Measurements from ENCODE around the gene AVEN. TPM values are rescaled to one million over a fixed set of nuclear protein-coding genes. Genes with fewer than 3 reads are reported as not detected.

AVEN gene
- total and polyA plus RNA-seq, 2 experiments from 2014 or later, result 7.7 to 10.3 TPM

DNA sequence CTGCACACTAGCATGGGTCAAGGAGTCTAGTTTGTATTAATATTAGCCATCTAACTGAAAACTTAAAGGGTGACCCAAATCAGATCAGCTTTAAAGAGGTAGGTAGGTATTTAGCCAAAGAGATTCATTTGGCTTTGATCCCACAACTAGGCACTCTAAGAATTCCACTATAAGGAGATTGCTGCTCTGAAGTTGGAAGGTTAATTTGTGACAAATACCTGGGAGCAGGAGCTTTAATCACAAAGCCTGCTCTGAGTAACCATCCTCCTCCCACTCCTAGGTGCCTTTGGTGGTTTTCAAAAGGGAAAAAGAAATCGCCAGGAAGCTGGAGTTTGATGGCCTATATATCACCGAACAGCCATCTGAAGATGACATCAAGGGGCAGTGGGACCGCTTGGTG, 191.0 kb downstream of the AVEN start:
- Mint-ChIP-seq H3K27ac (no peak overlapping the region), H3K9me3 (no peaks in the 10 kb centered on the region), H3K4me1 (peaks cover 32% of the 10 kb centered on the region), H3K4me3 (no peak overlapping the region), H3K27me3 (ENCODE audit: insufficient read depth, low read depth, poor library complexity) (peaks cover 5% of the 10 kb centered on the region), H3K36me3 (ENCODE audit: low read depth) (no peaks in the 10 kb centered on the region)
- Histone ChIP-seq H4K20me1 (replicated peaks; ENCODE audit: insufficient read depth) (no peaks in the 10 kb centered on the region), H3K79me2 (replicated peaks; ENCODE audit: insufficient read depth) (no peaks in the 10 kb centered on the region), H3K4me2 (no peak overlapping the region), H3K4me1 (ENCODE audit: insufficient read depth) (peaks cover 31% of the 10 kb centered on the region), H3F3A (replicated peaks; ENCODE audit: low read depth) (no peaks in the 10 kb centered on the region), H3K9me2 (ENCODE audit: insufficient read depth) (peaks cover 26% of the 10 kb centered on the region), H3K27me3 (ENCODE audit: insufficient read depth) (no peaks in the 10 kb centered on the region), H3K4me3 (no peak overlapping the region), H2AFZ (no peak overlapping the region), H3K27ac (ENCODE audit: low read depth) (no peak overlapping the region), H3K36me3 (ENCODE audit: insufficient read depth) (no peaks in the 10 kb centered on the region)
- TF ChIP-seq JUNB (IDR thresholded peaks at IDR 0.05; ENCODE audit: unreplicated experiment), result no peak
- no peak for TF ChIP-seq EZH2 (IDR thresholded peaks at IDR 0.05; ENCODE audit: low read depth, unreplicated experiment)
- no peak for TF ChIP-seq ZNF331 (CRISPR knock-in tag; IDR thresholded peaks at IDR 0.05; ENCODE audit: low read depth)
- TF ChIP-seq, protein P1, sequence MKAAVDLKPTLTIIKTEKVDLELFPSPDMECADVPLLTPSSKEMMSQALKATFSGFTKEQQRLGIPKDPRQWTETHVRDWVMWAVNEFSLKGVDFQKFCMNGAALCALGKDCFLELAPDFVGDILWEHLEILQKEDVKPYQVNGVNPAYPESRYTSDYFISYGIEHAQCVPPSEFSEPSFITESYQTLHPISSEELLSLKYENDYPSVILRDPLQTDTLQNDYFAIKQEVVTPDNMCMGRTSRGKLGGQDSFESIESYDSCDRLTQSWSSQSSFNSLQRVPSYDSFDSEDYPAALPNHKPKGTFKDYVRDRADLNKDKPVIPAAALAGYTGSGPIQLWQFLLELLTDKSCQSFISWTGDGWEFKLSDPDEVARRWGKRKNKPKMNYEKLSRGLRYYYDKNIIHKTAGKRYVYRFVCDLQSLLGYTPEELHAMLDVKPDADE (IDR thresholded peaks at IDR 0.05), result no peak
- TF ChIP-seq, protein P2, sequence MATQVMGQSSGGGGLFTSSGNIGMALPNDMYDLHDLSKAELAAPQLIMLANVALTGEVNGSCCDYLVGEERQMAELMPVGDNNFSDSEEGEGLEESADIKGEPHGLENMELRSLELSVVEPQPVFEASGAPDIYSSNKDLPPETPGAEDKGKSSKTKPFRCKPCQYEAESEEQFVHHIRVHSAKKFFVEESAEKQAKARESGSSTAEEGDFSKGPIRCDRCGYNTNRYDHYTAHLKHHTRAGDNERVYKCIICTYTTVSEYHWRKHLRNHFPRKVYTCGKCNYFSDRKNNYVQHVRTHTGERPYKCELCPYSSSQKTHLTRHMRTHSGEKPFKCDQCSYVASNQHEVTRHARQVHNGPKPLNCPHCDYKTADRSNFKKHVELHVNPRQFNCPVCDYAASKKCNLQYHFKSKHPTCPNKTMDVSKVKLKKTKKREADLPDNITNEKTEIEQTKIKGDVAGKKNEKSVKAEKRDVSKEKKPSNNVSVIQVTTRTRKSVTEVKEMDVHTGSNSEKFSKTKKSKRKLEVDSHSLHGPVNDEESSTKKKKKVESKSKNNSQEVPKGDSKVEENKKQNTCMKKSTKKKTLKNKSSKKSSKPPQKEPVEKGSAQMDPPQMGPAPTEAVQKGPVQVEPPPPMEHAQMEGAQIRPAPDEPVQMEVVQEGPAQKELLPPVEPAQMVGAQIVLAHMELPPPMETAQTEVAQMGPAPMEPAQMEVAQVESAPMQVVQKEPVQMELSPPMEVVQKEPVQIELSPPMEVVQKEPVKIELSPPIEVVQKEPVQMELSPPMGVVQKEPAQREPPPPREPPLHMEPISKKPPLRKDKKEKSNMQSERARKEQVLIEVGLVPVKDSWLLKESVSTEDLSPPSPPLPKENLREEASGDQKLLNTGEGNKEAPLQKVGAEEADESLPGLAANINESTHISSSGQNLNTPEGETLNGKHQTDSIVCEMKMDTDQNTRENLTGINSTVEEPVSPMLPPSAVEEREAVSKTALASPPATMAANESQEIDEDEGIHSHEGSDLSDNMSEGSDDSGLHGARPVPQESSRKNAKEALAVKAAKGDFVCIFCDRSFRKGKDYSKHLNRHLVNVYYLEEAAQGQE (IDR thresholded peaks at IDR 0.05; ENCODE audit: unreplicated experiment), result no peak
- no peak for TF ChIP-seq STAT1 (IDR thresholded peaks at IDR 0.05; ENCODE audit: unreplicated experiment)
- TF ChIP-seq, protein P3, sequence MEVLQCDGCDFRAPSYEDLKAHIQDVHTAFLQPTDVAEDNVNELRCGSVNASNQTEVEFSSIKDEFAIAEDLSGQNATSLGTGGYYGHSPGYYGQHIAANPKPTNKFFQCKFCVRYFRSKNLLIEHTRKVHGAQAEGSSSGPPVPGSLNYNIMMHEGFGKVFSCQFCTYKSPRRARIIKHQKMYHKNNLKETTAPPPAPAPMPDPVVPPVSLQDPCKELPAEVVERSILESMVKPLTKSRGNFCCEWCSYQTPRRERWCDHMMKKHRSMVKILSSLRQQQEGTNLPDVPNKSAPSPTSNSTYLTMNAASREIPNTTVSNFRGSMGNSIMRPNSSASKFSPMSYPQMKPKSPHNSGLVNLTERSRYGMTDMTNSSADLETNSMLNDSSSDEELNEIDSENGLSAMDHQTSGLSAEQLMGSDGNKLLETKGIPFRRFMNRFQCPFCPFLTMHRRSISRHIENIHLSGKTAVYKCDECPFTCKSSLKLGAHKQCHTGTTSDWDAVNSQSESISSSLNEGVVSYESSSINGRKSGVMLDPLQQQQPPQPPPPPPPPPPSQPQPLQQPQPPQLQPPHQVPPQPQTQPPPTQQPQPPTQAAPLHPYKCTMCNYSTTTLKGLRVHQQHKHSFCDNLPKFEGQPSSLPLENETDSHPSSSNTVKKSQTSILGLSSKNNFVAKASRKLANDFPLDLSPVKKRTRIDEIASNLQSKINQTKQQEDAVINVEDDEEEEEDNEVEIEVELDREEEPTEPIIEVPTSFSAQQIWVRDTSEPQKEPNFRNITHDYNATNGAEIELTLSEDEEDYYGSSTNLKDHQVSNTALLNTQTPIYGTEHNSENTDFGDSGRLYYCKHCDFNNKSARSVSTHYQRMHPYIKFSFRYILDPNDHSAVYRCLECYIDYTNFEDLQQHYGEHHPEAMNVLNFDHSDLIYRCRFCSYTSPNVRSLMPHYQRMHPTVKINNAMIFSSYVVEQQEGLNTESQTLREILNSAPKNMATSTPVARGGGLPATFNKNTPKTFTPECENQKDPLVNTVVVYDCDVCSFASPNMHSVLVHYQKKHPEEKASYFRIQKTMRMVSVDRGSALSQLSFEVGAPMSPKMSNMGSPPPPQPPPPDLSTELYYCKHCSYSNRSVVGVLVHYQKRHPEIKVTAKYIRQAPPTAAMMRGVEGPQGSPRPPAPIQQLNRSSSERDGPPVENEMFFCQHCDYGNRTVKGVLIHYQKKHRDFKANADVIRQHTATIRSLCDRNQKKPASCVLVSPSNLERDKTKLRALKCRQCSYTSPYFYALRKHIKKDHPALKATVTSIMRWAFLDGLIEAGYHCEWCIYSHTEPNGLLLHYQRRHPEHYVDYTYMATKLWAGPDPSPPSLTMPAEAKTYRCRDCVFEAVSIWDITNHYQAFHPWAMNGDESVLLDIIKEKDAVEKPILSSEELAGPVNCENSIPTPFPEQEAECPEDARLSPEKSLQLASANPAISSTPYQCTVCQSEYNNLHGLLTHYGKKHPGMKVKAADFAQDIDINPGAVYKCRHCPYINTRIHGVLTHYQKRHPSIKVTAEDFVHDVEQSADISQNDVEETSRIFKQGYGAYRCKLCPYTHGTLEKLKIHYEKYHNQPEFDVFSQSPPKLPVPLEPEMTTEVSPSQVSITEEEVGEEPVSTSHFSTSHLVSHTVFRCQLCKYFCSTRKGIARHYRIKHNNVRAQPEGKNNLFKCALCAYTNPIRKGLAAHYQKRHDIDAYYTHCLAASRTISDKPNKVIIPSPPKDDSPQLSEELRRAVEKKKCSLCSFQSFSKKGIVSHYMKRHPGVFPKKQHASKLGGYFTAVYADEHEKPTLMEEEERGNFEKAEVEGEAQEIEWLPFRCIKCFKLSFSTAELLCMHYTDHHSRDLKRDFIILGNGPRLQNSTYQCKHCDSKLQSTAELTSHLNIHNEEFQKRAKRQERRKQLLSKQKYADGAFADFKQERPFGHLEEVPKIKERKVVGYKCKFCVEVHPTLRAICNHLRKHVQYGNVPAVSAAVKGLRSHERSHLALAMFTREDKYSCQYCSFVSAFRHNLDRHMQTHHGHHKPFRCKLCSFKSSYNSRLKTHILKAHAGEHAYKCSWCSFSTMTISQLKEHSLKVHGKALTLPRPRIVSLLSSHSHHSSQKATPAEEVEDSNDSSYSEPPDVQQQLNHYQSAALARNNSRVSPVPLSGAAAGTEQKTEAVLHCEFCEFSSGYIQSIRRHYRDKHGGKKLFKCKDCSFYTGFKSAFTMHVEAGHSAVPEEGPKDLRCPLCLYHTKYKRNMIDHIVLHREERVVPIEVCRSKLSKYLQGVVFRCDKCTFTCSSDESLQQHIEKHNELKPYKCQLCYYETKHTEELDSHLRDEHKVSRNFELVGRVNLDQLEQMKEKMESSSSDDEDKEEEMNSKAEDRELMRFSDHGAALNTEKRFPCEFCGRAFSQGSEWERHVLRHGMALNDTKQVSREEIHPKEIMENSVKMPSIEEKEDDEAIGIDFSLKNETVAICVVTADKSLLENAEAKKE (CRISPR knock-in tag; IDR thresholded peaks at IDR 0.05), result no peak
- no peak for TF ChIP-seq NANOG (IDR thresholded peaks at IDR 0.05; ENCODE audit: borderline replicate concordance)
- TF ChIP-seq ZNF114 (CRISPR knock-in tag; IDR thresholded peaks at IDR 0.05), result no peak
- no peak for TF ChIP-seq POLR2AphosphoS5 (IDR thresholded peaks at IDR 0.05; ENCODE audit: low read depth)
- ATAC-seq, result no peak
- no peak for DNase-seq (ENCODE audit: low spot score)

Data from GM23338 (cell line).